CD1c-positive myeloid dendritic cell (primary cell): Measurements from ENCODE around the gene GNA15.

Experiments used
- DNase-seq: peaks from one replicate; pipeline ENCODE4 v3.0.0-alpha.2; 2016; ENCODE audit errors: extremely low spot score

GNA15 gene

DNA sequence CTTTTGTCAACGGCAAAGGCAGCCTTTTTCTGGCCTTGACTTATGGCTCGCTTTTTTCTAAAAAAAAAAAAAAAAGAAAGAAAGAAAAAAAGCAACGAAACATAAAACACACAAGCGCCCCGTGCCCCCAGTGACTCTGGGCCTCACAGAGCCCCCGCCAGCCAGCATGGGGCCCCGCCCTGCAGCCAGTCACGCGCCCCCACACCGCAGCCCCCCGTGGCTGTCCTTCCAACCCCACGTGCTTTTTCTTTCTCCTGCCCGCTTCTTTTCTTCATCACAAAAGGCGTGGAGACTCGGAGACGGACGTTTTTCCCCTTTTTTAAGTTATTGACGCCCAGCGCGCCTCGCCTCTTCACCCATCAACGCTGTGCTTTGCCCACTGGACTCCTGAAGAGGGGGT, 14.4 kb upstream of the GNA15 start:
- no peak for DNase-seq

DNA sequence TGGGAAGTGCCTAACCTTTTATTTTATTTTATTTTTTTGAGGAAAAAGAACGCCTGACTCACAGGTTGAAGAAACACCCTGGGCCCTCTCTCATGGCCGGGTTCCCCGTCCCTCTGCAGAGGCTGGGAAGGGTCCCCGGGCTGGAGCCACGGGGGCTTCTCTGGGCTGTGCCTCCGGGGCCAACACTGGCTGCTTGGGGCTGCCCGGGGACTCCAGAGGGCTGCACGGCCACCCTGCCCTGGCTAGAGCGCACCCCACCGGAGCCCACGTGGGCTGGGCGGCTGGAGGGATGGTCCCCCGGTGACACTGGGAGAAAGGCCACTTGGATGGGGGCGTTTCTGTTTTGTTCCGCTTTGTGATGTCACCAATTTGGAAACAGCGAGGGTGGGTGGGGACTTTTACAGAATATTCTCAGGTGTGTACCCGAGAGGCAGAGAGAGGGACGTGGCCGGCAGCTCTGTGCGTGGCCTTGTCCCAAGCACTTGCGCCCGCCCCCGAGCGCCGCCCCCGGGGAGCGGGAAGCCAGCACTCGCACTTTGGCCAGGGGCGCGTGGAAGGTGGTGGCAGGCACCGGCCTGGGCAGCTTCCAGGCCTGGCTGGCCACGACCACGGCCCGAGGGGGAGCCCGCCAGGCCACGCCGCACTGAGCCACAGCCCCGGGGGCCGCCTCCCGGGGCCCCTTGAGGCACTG, 13.9 kb upstream of the GNA15 start:
- DNase-seq: no peak

- no peak for DNase-seq
Observed at GRCh38 chr19:3122512-3122870, 13.3 kb upstream of the GNA15 start.

DNA sequence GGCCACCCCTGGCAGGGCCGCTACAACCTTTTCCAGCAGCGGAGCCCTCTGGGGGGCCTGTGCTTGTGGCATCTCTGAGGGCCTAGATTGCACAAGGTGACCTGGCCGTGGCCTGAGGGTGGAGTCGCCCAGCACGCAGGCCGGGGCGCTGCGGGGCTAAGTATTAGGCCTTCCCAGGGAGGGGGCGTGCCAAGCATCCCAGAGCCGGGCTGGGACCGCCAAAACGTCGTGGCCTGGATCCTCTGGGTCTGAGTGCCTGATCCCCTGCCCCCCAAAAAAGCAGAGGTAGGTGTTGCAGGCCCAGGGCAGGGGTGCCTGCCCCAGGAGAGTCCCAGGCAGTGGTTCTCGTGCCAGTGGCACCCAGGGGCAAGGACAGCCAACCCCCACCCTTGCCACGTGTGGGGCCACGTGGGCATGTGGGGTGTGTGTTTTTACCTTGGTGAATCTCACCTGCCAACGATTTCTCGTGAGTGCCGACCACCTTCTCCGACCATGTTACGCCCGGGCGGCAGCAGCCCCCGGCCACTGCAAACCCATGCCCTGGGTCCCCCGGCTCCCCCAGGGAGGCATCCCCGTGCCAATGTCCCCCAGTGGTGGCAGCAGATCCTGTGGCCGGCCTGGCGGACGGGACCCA, 12.6 kb upstream of the GNA15 start:
- no peak for DNase-seq

DNA sequence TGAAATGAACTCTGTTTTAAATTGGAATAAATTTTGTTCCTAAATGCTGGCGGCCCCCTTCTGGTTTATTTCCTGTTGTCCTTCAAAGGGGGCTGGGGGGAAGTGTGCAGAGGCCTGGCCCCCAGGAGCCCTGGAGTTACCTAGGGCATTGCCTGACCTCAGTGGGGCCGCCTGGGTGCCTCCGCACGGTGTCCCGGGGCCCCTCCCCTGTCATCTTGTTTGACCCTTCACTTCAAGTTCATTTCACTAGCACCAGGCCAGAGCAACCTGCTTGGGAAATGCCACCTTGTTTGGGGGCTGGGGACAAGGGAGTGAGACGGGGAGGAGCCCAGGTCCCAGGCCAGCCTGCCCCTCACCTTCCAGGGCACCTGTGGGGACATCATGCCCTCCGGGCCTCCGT, 11.9 kb upstream of the GNA15 start:
- DNase-seq: no peak

- no peak for DNase-seq
Observed at GRCh38 chr19:3124630-3125029, 11.2 kb upstream of the GNA15 start.

- peak; percentile 60 for DNase-seq
Observed at GRCh38 chr19:3125900-3126524, 9.8 kb upstream of the GNA15 start.

DNA sequence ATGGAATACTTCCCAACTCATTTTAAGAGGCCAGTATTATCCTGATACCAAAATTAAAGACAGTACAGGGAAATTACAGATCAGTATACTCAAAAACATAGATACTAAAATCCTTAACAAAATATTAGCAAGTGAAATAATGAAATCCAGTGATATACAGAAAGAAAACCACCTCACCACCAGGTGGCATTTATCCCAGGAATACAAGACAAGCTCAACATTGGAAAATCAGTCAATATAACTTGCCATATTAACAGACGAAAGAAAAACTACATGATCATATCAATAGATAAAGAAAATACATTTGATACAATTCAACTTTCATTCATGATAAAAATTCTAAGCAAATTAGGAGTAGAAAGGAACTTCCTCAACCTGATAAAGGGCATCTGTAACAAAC, 6.7 kb upstream of the GNA15 start:
- peak; percentile 42 for DNase-seq

DNA sequence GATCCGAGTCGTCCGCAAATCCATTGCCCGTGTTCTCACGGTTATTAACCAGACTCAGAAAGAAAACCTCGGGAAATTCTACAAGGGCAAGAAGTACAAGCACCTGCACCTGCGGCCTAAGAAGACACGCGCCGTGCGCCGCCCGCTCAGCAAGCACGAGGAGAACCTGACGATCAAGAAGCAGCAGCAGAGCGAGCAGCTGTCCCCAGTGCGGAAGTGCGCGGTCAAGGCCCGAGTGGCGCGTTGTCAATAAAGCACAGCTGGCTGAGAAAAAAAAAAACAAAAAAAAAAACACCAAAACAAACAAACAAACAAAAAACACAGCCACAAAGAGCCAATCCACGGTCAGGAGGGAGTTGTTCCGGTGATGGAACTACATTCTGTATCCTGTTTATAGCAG, 4.7 kb upstream of the GNA15 start:
- no peak for DNase-seq

DNA sequence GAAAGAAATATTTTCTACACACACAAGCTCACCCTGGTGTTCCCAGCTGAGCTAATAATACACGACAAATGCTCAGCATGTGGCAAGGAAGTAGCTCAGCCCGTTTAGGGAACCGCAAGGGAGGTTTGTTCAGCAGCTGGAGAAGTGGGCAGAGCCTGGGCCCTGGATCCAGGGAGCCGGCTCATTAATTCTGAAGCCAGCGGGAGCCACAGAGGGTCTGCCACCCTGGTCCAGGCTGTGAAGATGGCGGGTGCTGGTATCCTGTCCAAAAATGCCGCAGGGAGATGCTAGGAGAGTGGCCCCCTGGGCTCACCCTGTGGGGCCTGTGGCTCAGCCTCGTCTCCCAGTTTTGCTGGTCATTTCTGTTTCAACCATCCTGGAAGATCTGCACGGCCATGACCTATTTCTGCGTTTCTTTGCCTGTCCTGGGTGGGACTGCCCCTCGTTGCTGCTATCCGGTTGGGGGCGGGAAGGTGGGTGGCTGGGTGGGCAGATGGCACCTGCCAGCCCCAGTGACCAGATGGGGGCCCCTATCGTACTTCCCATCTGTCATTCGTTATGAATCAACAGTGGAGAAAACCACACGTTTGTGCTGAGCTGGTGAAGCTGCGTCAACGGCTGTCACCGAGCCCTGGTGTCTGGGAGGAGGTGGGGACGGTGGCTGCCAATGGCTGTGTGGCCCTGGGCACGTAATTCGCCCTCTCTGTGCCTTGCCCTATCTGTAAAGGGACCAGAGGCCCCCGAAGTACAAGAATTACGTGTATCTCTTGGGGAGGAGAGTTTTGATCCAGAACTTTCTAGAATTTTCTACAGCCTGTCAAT, 2.7 kb upstream of the GNA15 start:
- peak; percentile 90 for DNase-seq

DNA sequence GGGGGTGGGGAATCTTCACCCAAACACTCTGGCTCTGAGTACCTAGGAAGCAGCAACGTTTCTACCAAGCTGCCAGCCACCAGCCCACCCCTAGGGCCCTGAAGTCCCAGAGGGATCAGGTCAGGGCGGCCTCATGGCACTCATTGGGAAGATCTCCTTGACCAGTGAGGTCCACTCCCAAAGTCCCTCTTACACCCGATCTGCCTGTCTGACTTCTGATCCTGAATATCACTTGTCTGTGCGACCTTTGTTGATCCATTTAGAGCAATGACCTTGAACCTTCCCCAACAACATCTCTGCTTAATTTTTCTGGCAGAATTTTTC, 2.1 kb upstream of the GNA15 start:
- DNase-seq: no peak

DNA sequence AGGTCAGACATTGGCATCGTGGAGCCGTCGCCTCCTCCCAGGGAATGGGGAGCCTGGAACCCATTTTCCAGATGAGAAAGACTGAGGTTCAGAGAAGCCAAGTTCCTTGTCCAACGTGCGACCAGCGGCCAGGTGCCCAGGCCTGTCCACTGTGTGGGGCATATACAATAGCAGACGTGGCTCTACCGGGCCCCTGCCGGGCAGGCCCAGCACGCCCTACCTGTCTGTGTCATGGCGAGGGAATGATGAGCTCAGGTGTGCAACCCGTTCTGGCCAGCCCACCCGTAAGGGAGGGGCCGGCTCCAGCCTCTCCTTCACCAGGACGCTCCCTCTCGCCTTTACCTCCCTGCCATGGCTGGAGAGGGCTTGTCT, 837 bp downstream of the GNA15 start:
- DNase-seq: no peak

DNA sequence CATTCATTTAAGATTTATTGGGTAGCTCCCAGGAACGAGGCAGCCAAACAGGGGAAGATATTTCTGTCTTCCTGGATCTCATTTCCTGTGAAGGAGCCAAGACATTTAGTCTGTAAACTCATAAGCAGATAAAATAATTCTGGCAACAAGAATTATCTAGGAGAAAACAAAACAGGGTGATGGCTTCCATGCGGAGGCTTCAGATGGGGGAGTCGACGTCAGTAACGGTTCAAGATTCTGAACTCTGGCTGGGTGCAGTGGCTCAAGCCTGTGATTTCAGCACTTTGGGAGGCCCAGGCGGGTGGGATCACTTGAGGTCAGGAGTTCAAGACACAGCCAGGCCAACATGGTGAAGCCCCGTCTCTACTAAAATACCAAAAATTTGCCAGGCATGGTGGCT, 1.3 kb downstream of the GNA15 start:
- peak; percentile 17 for DNase-seq

DNA sequence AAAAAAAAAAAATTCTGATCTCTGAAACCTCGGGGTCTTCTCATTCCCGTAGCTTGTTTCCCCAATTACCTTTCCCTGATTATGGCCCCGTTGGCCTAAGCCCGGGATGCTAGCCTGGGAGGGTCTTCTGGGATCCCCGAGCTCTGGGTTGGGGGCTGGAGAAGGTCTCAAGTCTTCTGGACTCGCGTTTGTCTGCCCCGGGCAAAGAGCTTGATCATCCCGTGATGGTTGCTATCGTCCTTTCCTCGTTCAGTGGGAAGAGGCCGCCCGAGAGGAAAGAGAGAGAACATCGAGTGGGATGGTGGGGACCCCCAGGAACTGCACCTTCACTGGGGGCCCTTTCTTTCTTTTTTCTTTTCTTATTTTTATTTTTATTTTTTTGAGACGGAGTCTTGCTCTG, 2.4 kb downstream of the GNA15 start:
- no peak for DNase-seq

GRCh38 chr19:3140667-3141038, 4.8 kb downstream of the GNA15 start:
- DNase-seq: peak; percentile 65

DNA sequence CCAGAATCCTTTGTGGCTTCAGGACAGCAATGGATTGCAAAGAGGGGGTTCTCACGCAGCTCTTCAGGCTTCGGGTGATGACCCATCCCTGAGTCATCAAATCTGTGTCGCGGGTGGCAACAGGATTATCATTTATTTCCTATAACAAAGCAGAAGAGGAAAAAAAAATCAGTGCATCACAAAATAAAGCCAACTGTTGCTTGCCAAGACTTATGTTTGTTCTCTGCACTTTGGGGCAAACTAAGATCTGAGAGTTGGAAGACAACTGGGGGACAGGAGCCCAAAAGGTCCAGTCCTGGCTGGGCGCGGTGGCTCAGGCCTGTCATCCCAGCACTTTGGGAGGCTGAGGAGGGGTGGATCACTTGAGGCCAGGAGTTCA, 6.4 kb downstream of the GNA15 start:
- DNase-seq: peak; percentile 80

GRCh38 chr19:3142781-3143337, 7.0 kb downstream of the GNA15 start:
- peak; percentile 34 for DNase-seq

GRCh38 chr19:3145909-3146676, 10.3 kb downstream of the GNA15 start:
- DNase-seq: peak; percentile 87

- peak; percentile 56 for DNase-seq
Observed at GRCh38 chr19:3146677-3147100, 10.9 kb downstream of the GNA15 start.

DNA sequence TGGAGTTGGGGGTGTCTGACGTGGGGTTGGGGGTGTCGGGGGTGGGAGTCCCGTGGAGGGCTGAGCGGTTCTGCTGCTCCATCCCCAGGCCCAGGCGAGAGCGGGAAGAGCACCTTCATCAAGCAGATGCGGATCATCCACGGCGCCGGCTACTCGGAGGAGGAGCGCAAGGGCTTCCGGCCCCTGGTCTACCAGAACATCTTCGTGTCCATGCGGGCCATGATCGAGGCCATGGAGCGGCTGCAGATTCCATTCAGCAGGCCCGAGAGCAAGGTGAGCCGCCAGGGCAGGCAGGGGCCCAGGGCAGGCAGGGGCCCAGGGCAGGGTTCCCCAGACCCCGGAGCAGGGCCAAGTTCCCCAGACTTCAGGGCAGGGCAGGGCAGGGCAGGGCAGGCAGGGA, 12.7 kb downstream of the GNA15 start:
- DNase-seq: no peak

DNA sequence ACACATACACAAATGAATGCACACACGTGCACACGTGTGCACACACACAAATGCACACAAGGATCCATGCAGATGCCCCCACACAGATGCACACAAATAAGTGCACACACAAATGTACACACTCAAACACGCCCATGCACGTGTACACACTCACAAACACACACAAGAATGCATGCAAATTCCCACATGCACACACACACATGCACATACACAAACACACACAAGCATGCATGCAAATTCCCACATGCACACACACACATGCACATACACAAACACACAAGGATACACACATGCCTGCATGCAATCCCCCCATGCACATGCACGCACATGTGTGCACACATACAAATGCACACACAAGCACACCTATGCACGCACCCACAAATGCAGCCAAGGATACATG, 13.3 kb downstream of the GNA15 start:
- no peak for DNase-seq
